ENCODE data around the gene TEX54. TPM values are rescaled to one million over a fixed set of nuclear protein-coding genes. Genes with fewer than 3 reads are reported as not detected.
A peak's percentile ranks its signal among the peaks of the same experiment; 100 is the strongest.
"Not testable (repeated sequence)": the region's sequence is repeated elsewhere in the genome, so short reads cannot be mapped to it uniquely, and the experiment has no call there.

The TEX54 gene
- total RNA-seq, 1 experiment from 2014 or later, result not detected

- in situ Hi-C loops (cut with HindIII; ENCODE audit: low pct_unique_long_range_greater_than_20kb, low sequenced_read_pairs), result no loop called here
Measured at GRCh38 chr11:62857541-62857982, 24.9 kb upstream of the TEX54 start.

GRCh38 chr11:62856333-62856895 lies 23.8 kb upstream of the TEX54 start:
- in situ Hi-C loops (cut with HindIII; ENCODE audit: low pct_unique_long_range_greater_than_20kb, low sequenced_read_pairs), result no loop called here

More at GRCh38 chr11:62857541-62857982, 24.9 kb upstream of the TEX54 start:
- DNase-seq (ENCODE audit: low read depth), result no peak

GRCh38 chr11:62855571-62856332 lies 23.1 kb upstream of the TEX54 start:
- in situ Hi-C loops (cut with HindIII; ENCODE audit: low pct_unique_long_range_greater_than_20kb, low sequenced_read_pairs), result no loop called here
- DNase-seq (ENCODE audit: low read depth), result peak; percentile 94

More at GRCh38 chr11:62856333-62856895, 23.8 kb upstream of the TEX54 start:
- DNase-seq (ENCODE audit: low read depth), result no peak

- no peak for DNase-seq (ENCODE audit: low read depth)
- in situ Hi-C loops (cut with HindIII; ENCODE audit: low pct_unique_long_range_greater_than_20kb, low sequenced_read_pairs), result no loop called here
Measured at GRCh38 chr11:62854825-62855570, 22.4 kb upstream of the TEX54 start.

GRCh38 chr11:62854013-62854824 lies 21.6 kb upstream of the TEX54 start:
- DNase-seq (ENCODE audit: low read depth), result no peak
- in situ Hi-C loops (cut with HindIII; ENCODE audit: low pct_unique_long_range_greater_than_20kb, low sequenced_read_pairs), result no loop called here

- in situ Hi-C loops (cut with HindIII; ENCODE audit: low pct_unique_long_range_greater_than_20kb, low sequenced_read_pairs), result no loop called here
- no peak for DNase-seq (ENCODE audit: low read depth)
Measured at GRCh38 chr11:62853279-62853965, 20.8 kb upstream of the TEX54 start.

- in situ Hi-C loops (cut with HindIII; ENCODE audit: low pct_unique_long_range_greater_than_20kb, low sequenced_read_pairs), result no loop called here
- DNase-seq (ENCODE audit: low read depth), result no peak
Measured at GRCh38 chr11:62852523-62853188, 20.0 kb upstream of the TEX54 start.

- DNase-seq (ENCODE audit: low read depth), result no peak
- in situ Hi-C loops (cut with HindIII; ENCODE audit: low pct_unique_long_range_greater_than_20kb, low sequenced_read_pairs), result no loop called here
Measured at GRCh38 chr11:62851807-62852522, 19.3 kb upstream of the TEX54 start.

GRCh38 chr11:62850911-62851806 lies 18.5 kb upstream of the TEX54 start:
- in situ Hi-C loops (cut with HindIII; ENCODE audit: low pct_unique_long_range_greater_than_20kb, low sequenced_read_pairs), result no loop called here
- DNase-seq (ENCODE audit: low read depth), result peak; percentile 40

- no peak for DNase-seq (ENCODE audit: low read depth)
- in situ Hi-C loops (cut with HindIII; ENCODE audit: low pct_unique_long_range_greater_than_20kb, low sequenced_read_pairs), result no loop called here
Measured at GRCh38 chr11:62847767-62848314, 15.2 kb upstream of the TEX54 start.

GRCh38 chr11:62846177-62846576 lies 13.5 kb upstream of the TEX54 start:
- in situ Hi-C loops (cut with HindIII; ENCODE audit: low pct_unique_long_range_greater_than_20kb, low sequenced_read_pairs), result no loop called here

GRCh38 chr11:62844154-62844553 lies 11.5 kb upstream of the TEX54 start:
- in situ Hi-C loops (cut with HindIII; ENCODE audit: low pct_unique_long_range_greater_than_20kb, low sequenced_read_pairs), result no loop called here
- DNase-seq (ENCODE audit: low read depth), result no peak

More at GRCh38 chr11:62846177-62846576, 13.5 kb upstream of the TEX54 start:
- DNase-seq (ENCODE audit: low read depth), result no peak

- in situ Hi-C loops (cut with HindIII; ENCODE audit: low pct_unique_long_range_greater_than_20kb, low sequenced_read_pairs), result no loop called here
- DNase-seq (ENCODE audit: low read depth), result no peak
Measured at GRCh38 chr11:62843466-62843865, 10.8 kb upstream of the TEX54 start.

GRCh38 chr11:62842891-62843290 lies 10.2 kb upstream of the TEX54 start:
- in situ Hi-C loops (cut with HindIII; ENCODE audit: low pct_unique_long_range_greater_than_20kb, low sequenced_read_pairs); DNase-seq (ENCODE audit: low read depth): not testable (repeated sequence)

- in situ Hi-C loops (cut with HindIII; ENCODE audit: low pct_unique_long_range_greater_than_20kb, low sequenced_read_pairs), result no loop called here
- DNase-seq (ENCODE audit: low read depth), result no peak
Measured at GRCh38 chr11:62842171-62842741, 9.6 kb upstream of the TEX54 start.

Data from Caki2 (cell line).